ENCODE data around the gene LMAN1.

Gene LMAN1, protein sequence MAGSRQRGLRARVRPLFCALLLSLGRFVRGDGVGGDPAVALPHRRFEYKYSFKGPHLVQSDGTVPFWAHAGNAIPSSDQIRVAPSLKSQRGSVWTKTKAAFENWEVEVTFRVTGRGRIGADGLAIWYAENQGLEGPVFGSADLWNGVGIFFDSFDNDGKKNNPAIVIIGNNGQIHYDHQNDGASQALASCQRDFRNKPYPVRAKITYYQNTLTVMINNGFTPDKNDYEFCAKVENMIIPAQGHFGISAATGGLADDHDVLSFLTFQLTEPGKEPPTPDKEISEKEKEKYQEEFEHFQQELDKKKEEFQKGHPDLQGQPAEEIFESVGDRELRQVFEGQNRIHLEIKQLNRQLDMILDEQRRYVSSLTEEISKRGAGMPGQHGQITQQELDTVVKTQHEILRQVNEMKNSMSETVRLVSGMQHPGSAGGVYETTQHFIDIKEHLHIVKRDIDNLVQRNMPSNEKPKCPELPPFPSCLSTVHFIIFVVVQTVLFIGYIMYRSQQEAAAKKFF

DNA sequence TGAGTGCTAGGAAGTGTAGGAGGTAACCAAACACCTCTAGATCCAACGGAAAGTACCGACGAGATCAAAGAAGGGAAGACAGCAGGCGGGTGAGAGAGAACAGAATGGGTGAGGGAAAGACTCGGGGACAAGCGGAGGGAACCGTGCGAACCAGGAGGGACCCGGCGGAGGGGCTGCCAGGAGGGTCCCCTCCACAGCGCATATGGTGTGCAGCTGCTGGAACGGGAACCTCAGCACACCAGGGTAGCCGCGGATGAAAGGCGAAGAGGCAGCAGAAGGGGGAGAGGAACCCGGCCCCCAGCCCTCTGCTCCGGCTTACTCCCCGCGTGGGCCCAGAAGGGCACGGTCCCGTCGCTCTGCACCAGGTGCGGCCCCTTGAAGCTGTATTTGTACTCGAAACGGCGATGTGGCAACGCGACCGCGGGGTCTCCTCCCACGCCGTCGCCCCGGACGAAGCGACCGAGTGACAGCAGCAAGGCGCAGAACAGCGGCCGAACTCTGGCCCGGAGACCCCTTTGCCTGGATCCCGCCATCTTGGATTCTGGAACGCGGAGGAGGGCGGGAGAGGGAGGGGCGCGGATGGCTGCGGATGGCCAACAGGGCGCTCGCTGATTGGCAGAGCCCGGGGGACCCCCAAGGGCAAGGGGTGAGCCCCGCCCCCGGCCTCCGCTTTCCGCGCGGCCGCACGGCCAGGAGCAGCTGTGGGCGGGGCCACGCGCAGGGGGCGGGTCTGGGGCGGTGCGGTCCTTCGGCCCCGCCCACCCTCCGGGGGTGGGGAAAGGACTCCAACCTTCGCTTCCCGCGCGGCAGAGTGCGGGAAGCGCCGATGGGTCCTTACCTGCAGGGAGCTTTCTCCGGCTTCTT is at the start of gene LMAN1:
Gene LMAN1 (minus strand): TSS at position 554 of the 864 bp plus-strand sequence. CDS start 21 bp downstream, at position 533.
- H3K9me3 ChIP-seq (ENCODE audit: control insufficient read depth, low read length) = no peaks in the 10 kb centered on the region
- peaks cover 16% of the 10 kb centered on the region for H3K36me3 ChIP-seq (ENCODE audit: control insufficient read depth, insufficient read depth, low read length, severe bottlenecking)
- H3K27me3 ChIP-seq (replicated peaks; ENCODE audit: control insufficient read depth, insufficient read depth, low read length) = no peaks in the 10 kb centered on the region
- DNase-seq (ENCODE audit: low read depth) = peak; percentile 98
- H3K4me1 ChIP-seq (ENCODE audit: control insufficient read depth, insufficient read depth, low read length) = peaks cover 27% of the 10 kb centered on the region
- peak within 1 kb of the TSS; percentile 99 for H3K9ac ChIP-seq (ENCODE audit: low read length)
- peak within 1 kb of the TSS; percentile 100 for H3K4me3 ChIP-seq (ENCODE audit: low read length)

DNA sequence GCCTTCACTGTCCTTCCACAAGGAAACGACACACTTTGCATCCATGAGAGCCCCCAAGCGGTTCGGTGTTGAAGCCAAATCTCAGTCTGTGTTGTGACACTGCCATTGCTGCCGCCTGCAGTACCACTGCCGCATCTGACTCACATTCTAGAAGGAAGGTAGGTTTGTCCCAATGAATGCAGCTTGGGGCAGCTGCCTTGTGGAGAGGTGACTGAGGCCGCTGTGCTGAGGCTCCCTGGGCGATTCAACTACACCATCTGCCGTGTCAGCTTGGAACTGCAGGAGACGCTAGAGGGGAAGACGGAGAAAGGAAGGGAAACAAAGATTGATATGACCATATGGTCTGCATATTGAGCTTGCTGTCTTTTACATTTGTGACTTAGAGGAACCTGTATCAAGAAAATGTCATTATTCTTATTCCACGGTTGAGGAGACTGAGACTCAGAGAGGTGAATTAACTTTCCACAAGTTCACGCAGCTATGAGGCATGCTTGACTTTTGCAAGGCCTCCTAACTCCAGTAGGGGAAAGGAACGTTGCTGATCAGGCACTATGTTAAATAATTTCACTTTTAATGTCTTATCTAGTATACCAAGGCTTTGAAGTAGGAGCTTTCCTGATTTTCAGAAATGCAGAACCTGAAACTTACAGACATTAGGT is 43.5 kb upstream of the LMAN1 start:
- no peak overlapping the region for H3K4me3 ChIP-seq (ENCODE audit: low read length)
- no peaks in the 10 kb centered on the region for H3K9me3 ChIP-seq (ENCODE audit: control insufficient read depth, low read length)
- DNase-seq (ENCODE audit: low read depth) = peak; percentile 88
- no peaks in the 10 kb centered on the region for H3K27me3 ChIP-seq (replicated peaks; ENCODE audit: control insufficient read depth, insufficient read depth, low read length)
- H3K36me3 ChIP-seq (ENCODE audit: control insufficient read depth, insufficient read depth, low read length, severe bottlenecking) = peaks cover 9% of the 10 kb centered on the region
- no peaks in the 10 kb centered on the region for H3K4me1 ChIP-seq (ENCODE audit: control insufficient read depth, insufficient read depth, low read length)
- H3K9ac ChIP-seq (ENCODE audit: low read length) = no peak overlapping the region

DNA sequence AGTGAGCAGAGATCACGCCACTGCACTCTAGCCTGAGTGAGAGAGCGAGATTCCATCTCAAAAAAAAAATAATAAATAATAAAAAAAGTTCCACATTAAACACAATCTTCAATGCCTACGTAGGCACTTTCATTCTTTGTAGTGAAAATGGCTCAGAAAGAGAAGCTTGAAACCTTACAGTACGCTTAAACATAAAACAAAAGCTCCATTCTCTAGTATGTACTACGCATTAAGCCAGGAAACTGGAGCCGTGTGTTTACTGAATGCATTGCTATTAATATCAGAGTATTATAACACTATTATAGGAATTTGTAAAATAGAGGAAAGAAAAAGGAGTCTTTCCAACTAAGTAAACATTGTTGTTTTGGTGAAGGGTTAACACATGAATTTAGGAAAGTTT is 41.3 kb upstream of the LMAN1 start:
- no peaks in the 10 kb centered on the region for H3K9me3 ChIP-seq (ENCODE audit: control insufficient read depth, low read length)
- no peaks in the 10 kb centered on the region for H3K4me1 ChIP-seq (ENCODE audit: control insufficient read depth, insufficient read depth, low read length)
- no peaks in the 10 kb centered on the region for H3K27me3 ChIP-seq (replicated peaks; ENCODE audit: control insufficient read depth, insufficient read depth, low read length)
- no peak overlapping the region for H3K9ac ChIP-seq (ENCODE audit: low read length)
- H3K4me3 ChIP-seq (ENCODE audit: low read length) = no peak overlapping the region
- peaks cover 9% of the 10 kb centered on the region for H3K36me3 ChIP-seq (ENCODE audit: control insufficient read depth, insufficient read depth, low read length, severe bottlenecking)
- DNase-seq (ENCODE audit: low read depth) = no peak

DNA sequence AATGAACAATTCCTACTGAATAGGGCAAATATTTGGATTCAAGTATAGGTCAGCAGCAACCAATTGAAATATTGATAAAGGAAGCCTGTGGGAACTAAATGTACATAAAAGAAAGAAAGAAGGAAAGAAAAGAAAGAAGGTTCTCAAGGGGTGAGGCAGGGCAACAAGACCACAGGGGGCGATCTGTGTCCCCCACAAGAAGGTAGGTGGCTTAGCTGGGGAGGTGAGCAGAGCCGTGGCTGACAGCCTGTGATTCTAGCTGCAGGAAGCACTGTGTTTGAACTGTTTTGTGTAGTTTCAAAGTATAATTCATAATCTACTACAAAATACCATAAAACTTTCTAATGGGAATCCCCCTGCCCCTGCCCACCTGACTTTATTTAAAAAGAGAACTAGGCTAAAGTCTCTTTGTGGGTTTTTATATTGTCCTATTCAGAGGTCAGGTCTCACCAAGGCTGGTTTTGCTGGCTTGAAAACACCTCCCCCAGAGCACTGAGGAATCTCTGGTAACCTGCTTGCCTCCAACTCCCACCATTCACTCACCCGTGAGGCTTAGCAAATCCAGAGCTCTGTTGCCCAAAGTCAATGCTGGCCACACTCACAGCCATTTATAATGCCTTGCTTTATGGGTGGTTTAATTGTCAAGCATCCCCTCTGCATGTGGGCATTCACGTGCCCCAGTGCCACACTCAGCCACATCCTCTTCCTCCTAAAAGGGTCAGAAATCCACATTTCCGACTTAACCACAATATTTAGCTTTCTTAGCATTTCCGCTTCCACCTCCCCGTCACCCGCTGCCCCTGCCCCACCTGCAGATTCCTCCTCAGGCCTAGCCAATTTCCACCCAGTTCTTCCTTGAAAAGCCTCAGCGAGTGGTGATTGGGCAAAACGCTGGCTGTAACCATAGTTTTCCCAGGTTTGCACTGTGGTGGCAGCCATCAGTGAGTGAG is 36.4 kb upstream of the LMAN1 start:
- no peak overlapping the region for H3K4me3 ChIP-seq (ENCODE audit: low read length)
- no peak for DNase-seq (ENCODE audit: low read depth)
- no peaks in the 10 kb centered on the region for H3K4me1 ChIP-seq (ENCODE audit: control insufficient read depth, insufficient read depth, low read length)
- H3K9me3 ChIP-seq (ENCODE audit: control insufficient read depth, low read length) = no peaks in the 10 kb centered on the region
- H3K9ac ChIP-seq (ENCODE audit: low read length) = no peak overlapping the region
- H3K27me3 ChIP-seq (replicated peaks; ENCODE audit: control insufficient read depth, insufficient read depth, low read length) = no peaks in the 10 kb centered on the region
- H3K36me3 ChIP-seq (ENCODE audit: control insufficient read depth, insufficient read depth, low read length, severe bottlenecking) = peaks cover 16% of the 10 kb centered on the region

DNA sequence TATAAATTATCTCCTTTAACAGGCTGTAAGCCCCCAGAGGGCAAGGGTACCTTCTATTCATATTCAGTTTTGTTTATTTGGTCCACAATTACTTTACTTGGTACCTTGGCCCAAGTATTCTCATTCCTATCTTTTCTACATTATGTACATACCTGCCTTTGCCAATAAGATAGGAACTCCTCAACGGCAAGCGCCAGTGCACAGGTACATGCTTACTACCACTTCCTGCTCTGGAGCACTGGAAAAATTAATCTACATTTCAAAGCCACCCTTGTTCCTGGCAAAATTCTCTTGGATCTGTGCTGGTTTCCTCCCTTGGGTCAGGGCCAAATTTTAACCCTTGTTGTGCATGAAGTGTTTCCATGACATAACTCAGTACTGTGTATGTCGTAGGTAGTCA is 34.3 kb upstream of the LMAN1 start:
- Histone ChIP-seq H3K27me3 (replicated peaks; ENCODE audit: control insufficient read depth, insufficient read depth, low read length) (no peaks in the 10 kb centered on the region), H3K4me1 (ENCODE audit: control insufficient read depth, insufficient read depth, low read length) (peaks cover 6% of the 10 kb centered on the region), H3K9ac (ENCODE audit: low read length) (no peak overlapping the region), H3K4me3 (ENCODE audit: low read length) (no peak overlapping the region), H3K36me3 (ENCODE audit: control insufficient read depth, insufficient read depth, low read length, severe bottlenecking) (peaks cover 14% of the 10 kb centered on the region), H3K9me3 (ENCODE audit: control insufficient read depth, low read length) (no peaks in the 10 kb centered on the region)
- DNase-seq (ENCODE audit: low read depth) = no peak

DNA sequence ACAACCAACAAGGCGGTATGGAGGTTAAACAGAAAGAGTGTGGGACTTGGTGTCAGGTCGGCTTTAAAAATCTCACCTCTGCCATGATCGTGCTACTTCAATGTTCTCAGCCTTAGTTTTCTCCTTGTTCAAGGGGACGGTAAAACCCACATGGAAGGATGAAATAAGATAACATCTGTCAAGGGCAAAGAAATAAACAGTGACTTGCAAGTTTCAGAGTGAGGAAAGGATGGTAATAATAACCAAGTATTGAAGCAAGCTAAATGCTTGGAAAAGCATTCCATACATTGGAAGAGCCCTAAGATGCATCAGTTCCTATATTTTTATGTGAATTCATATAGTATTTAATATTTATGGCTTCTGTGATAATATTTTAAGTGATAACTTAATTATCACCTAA is 29.8 kb upstream of the LMAN1 start:
- Histone ChIP-seq H3K9me3 (ENCODE audit: control insufficient read depth, low read length) (no peaks in the 10 kb centered on the region), H3K4me1 (ENCODE audit: control insufficient read depth, insufficient read depth, low read length) (peaks cover 6% of the 10 kb centered on the region), H3K4me3 (ENCODE audit: low read length) (no peak overlapping the region), H3K36me3 (ENCODE audit: control insufficient read depth, insufficient read depth, low read length, severe bottlenecking) (peaks cover 19% of the 10 kb centered on the region), H3K9ac (ENCODE audit: low read length) (no peak overlapping the region), H3K27me3 (replicated peaks; ENCODE audit: control insufficient read depth, insufficient read depth, low read length) (no peaks in the 10 kb centered on the region)
- peak; percentile 5 for DNase-seq (ENCODE audit: low read depth)

DNA sequence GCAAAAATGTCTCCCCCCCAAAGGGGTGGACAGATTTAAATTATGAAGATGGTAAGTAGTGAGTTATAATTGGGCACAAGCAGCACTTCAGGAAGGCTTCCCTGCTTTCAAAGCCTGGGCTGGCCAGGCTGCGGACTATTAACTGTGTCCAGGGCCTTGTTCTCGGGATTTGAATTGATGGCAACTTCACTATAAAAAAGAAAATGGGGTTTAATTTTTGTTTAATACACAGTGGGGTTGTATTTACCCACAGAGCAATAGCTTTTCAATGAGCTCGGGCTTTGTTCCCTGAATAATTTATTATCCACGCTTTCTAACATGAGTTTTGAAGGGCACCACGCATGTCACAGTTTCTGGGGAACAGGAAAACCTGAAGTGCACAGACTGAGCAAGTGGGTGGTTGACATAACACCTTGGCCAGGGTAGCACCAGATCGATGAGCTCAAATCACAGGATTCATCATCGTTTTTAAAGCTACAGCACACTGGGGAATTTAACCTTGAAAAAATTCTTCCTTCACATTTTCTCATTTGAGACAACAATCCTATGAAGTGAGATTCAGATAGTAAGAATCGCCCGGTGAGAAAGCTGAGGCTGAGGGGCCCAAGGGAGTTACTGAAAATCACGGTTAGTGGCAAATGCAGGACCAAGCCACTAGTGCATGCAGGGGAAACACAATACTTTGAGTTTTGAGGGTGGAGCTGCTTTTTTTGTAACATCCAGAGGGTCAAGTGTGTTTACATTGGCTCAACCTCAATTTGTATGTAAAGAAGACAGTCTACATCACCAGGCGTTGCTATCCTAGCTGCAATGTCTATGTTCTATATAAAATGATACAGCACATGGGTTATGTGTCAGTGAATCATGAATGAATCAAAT is 28.9 kb upstream of the LMAN1 start:
- no peak for DNase-seq (ENCODE audit: low read depth)

DNA sequence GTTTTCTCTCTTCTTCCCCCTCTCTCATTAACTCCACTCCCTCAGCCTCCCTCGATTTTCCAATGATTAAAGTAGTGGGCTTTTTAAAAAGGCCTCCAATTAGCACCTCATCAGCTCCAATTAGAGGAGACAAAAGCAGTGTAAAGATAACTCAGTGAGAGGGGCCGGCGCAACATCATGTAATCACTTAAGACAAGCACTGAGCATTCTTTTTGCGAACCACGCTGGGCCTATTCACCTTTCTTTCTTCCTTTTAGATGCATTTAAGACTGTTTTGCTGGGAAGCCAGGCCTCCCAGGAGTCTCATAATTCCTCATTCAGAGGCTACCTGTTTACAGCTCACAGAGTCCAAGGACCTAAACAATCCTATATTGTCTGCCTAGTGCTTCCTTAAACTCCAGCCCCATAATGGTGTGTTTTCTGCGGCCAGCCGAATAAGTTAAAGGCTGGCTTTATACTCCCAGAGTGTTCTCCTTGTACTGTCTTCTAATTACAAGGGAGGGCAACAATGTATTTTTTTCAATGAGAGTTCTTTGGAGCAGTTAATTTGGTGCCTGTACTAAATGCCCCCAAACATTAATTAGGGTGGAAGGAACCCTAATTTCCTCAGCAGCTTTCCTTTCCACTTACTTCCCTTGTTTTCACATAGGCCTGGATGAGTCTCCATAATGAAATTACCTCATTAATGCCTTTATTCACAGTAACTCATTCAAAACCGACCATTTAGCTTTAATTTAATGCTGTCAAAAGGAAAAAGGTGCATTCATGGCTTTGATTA is 28.0 kb upstream of the LMAN1 start:
- H3K27me3 ChIP-seq (replicated peaks; ENCODE audit: control insufficient read depth, insufficient read depth, low read length) = no peaks in the 10 kb centered on the region
- H3K4me3 ChIP-seq (ENCODE audit: low read length) = no peak overlapping the region
- no peaks in the 10 kb centered on the region for H3K9me3 ChIP-seq (ENCODE audit: control insufficient read depth, low read length)
- peaks cover 6% of the 10 kb centered on the region for H3K4me1 ChIP-seq (ENCODE audit: control insufficient read depth, insufficient read depth, low read length)
- peaks cover 12% of the 10 kb centered on the region for H3K36me3 ChIP-seq (ENCODE audit: control insufficient read depth, insufficient read depth, low read length, severe bottlenecking)
- H3K9ac ChIP-seq (ENCODE audit: low read length) = no peak overlapping the region
- no peak for DNase-seq (ENCODE audit: low read depth)

More for the DNA sequence above, 28.9 kb upstream of the LMAN1 start:
- H3K4me3 ChIP-seq (ENCODE audit: low read length) = no peak overlapping the region
- H3K9ac ChIP-seq (ENCODE audit: low read length) = no peak overlapping the region
- peaks cover 19% of the 10 kb centered on the region for H3K36me3 ChIP-seq (ENCODE audit: control insufficient read depth, insufficient read depth, low read length, severe bottlenecking)
- H3K4me1 ChIP-seq (ENCODE audit: control insufficient read depth, insufficient read depth, low read length) = peaks cover 6% of the 10 kb centered on the region
- no peaks in the 10 kb centered on the region for H3K27me3 ChIP-seq (replicated peaks; ENCODE audit: control insufficient read depth, insufficient read depth, low read length)
- no peaks in the 10 kb centered on the region for H3K9me3 ChIP-seq (ENCODE audit: control insufficient read depth, low read length)

DNA sequence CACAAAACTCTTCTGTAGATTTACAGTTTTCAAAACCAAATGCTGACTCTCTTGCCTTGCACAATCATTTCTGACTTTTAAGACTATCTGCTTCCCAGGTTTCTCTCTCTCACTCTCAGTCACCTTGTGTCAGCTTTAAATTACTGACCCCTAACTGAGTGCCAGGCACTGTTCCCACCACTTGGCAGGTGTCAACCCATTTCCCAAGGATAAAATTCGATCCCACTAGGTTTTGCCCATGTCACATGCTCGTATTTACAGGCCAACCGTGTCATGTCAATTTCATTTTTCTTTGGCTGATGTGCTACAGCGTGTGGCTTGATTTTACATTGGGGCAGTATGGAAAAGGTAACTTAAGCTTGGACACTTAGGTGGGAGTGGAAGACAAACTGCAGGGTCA is 26.1 kb upstream of the LMAN1 start:
- H3K27me3 ChIP-seq (replicated peaks; ENCODE audit: control insufficient read depth, insufficient read depth, low read length) = no peaks in the 10 kb centered on the region
- H3K4me1 ChIP-seq (ENCODE audit: control insufficient read depth, insufficient read depth, low read length) = peaks cover 10% of the 10 kb centered on the region
- no peak for DNase-seq (ENCODE audit: low read depth)
- no peaks in the 10 kb centered on the region for H3K9me3 ChIP-seq (ENCODE audit: control insufficient read depth, low read length)
- H3K9ac ChIP-seq (ENCODE audit: low read length) = no peak overlapping the region
- peaks cover 12% of the 10 kb centered on the region for H3K36me3 ChIP-seq (ENCODE audit: control insufficient read depth, insufficient read depth, low read length, severe bottlenecking)
- H3K4me3 ChIP-seq (ENCODE audit: low read length) = no peak overlapping the region
